Heart left ventricle (tissue), 13 donors: ENCODE data around the gene OR52W1.

ENCODE experiments used
- POLR2A ChIP-seq, 2 donors: fragments of 450-650 bp; IDR thresholded peaks; one replicate each; pipeline ENCODE4 v1.6.1; 2017; ENCODE audit warnings: antibody characterized with exemption in 2 of 2, mild to moderate bottlenecking in 2 of 2, moderate library complexity in 2 of 2
- TF ChIP-seq, protein P1 (sequence below), 12 donors: fragments of 200-600 bp; sonication (generic) in 4 of 12; IDR thresholded peaks; one replicate each; pipeline versions ENCODE4 v1.5.0 to v1.8.0; 2018 to 2022; ENCODE audit warnings: antibody characterized with exemption in 12 of 12, mild to moderate bottlenecking in 5 of 12
- donor health status: ischemic (EF 13 %, LVEDD 7.1; RV severe dilation, severe dysfunction).
- donor health status: DM: no; HTN: yes; CAD: no.
- donor health status: DM: no; HTN: no; CAD: no.
- donor health status: ischemic (EF 25% LVEDD 6.9; RV normal size, moderate dysfunction).
- donor health status: ischemic (EF 25% LVEDD 5.7; RV mildly dilated, moderate dysfunction).
- donor health status: ischemic (EF 35%, LVEDD 5.7; RV mildly dilated, moderate dysfunction).
- donor health status: nonischemic (EF 11% LVEDD 7.7; RV severe dilation, severe dysfunction).
- donor health status: DM: yes; HTN: yes; CAD: no.
- donor health status: PGD.
- donor health status: ischemic (EF 29% LVEDD 5.4; RV normal size, mild dysfunction).
- donor health status: nonischemic (EF 23%, LVEDD 6.1; RV moderate dilation, normal function).

- TF ChIP-seq, protein P1, sequence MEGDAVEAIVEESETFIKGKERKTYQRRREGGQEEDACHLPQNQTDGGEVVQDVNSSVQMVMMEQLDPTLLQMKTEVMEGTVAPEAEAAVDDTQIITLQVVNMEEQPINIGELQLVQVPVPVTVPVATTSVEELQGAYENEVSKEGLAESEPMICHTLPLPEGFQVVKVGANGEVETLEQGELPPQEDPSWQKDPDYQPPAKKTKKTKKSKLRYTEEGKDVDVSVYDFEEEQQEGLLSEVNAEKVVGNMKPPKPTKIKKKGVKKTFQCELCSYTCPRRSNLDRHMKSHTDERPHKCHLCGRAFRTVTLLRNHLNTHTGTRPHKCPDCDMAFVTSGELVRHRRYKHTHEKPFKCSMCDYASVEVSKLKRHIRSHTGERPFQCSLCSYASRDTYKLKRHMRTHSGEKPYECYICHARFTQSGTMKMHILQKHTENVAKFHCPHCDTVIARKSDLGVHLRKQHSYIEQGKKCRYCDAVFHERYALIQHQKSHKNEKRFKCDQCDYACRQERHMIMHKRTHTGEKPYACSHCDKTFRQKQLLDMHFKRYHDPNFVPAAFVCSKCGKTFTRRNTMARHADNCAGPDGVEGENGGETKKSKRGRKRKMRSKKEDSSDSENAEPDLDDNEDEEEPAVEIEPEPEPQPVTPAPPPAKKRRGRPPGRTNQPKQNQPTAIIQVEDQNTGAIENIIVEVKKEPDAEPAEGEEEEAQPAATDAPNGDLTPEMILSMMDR (IDR thresholded peaks at IDR 0.05), result no peak
- TF ChIP-seq POLR2A (IDR thresholded peaks at IDR 0.05), result no peak
Observed at GRCh38 chr11:6245536-6245935, 46.5 kb downstream of the OR52W1 start.
